ENCODE data around the gene VSTM2B. TPM values are rescaled to one million over a fixed set of nuclear protein-coding genes. Genes with fewer than 3 reads are reported as not detected.
"Not testable (repeated sequence)": the region's sequence is repeated elsewhere in the genome, so short reads cannot be mapped to it uniquely, and the experiment has no call there.

Gene VSTM2B
- total RNA-seq, 1 donor from 2014 or later: not detected

GRCh38 chr19:29543381-29543780, 17.6 kb downstream of the VSTM2B start:
- H3K9ac ChIP-seq (ENCODE audit: low read depth in 1 of 3, low read length in 3 of 3): no peak overlapping the region
- no peaks in the 10 kb centered on the region for H3K9me3 ChIP-seq (ENCODE audit: control insufficient read depth in 3 of 3, low read length in 3 of 3)
- no peaks in the 10 kb centered on the region for H3K36me3 ChIP-seq (ENCODE audit: control insufficient read depth in 3 of 3, insufficient read depth in 3 of 3, low read length in 3 of 3)
- no peak overlapping the region for H3K27ac ChIP-seq (ENCODE audit: low read depth, low read length)
- no peak overlapping the region for H3K4me3 ChIP-seq (ENCODE audit: low read length in 3 of 3)
- H3K27me3 ChIP-seq (ENCODE audit: control insufficient read depth in 3 of 3, insufficient read depth in 3 of 3, low read length in 3 of 3): peaks cover 0 to 20% (median 20%) of the 10 kb centered on the region in 3 donors
- no peaks in the 10 kb centered on the region for H3K4me1 ChIP-seq (ENCODE audit: control insufficient read depth in 3 of 3, insufficient read depth in 3 of 3, low read length in 3 of 3)

GRCh38 chr19:29544656-29545360, 19.0 kb downstream of the VSTM2B start:
- no peak overlapping the region for H3K9ac ChIP-seq (ENCODE audit: low read depth in 1 of 3, low read length in 3 of 3)
- no peak overlapping the region for H3K4me3 ChIP-seq (ENCODE audit: low read length in 3 of 3)
- H3K4me1 ChIP-seq (ENCODE audit: control insufficient read depth in 3 of 3, insufficient read depth in 3 of 3, low read length in 3 of 3): no peaks in the 10 kb centered on the region
- no peak overlapping the region for H3K27ac ChIP-seq (ENCODE audit: low read depth, low read length)
- H3K9me3 ChIP-seq (ENCODE audit: control insufficient read depth in 3 of 3, low read length in 3 of 3): no peaks in the 10 kb centered on the region
- H3K36me3 ChIP-seq (ENCODE audit: control insufficient read depth in 3 of 3, insufficient read depth in 3 of 3, low read length in 3 of 3): no peaks in the 10 kb centered on the region
- H3K27me3 ChIP-seq (ENCODE audit: control insufficient read depth in 3 of 3, insufficient read depth in 3 of 3, low read length in 3 of 3): peaks cover 0 to 10% (median 8%) of the 10 kb centered on the region in 3 donors

GRCh38 chr19:29545447-29545846, 19.7 kb downstream of the VSTM2B start:
- H3K27me3 ChIP-seq (ENCODE audit: control insufficient read depth in 3 of 3, insufficient read depth in 3 of 3, low read length in 3 of 3); H3K4me1 ChIP-seq (ENCODE audit: control insufficient read depth in 3 of 3, insufficient read depth in 3 of 3, low read length in 3 of 3); H3K9ac ChIP-seq (ENCODE audit: low read depth in 1 of 3, low read length in 3 of 3); H3K9me3 ChIP-seq (ENCODE audit: control insufficient read depth in 3 of 3, low read length in 3 of 3); H3K4me3 ChIP-seq (ENCODE audit: low read length in 3 of 3); H3K36me3 ChIP-seq (ENCODE audit: control insufficient read depth in 3 of 3, insufficient read depth in 3 of 3, low read length in 3 of 3); H3K27ac ChIP-seq (ENCODE audit: low read depth, low read length): not testable (repeated sequence)

- Histone ChIP-seq H3K4me1 (ENCODE audit: control insufficient read depth in 3 of 3, insufficient read depth in 3 of 3, low read length in 3 of 3) (no peaks in the 10 kb centered on the region), H3K36me3 (ENCODE audit: control insufficient read depth in 3 of 3, insufficient read depth in 3 of 3, low read length in 3 of 3) (no peaks in the 10 kb centered on the region), H3K27me3 (ENCODE audit: control insufficient read depth in 3 of 3, insufficient read depth in 3 of 3, low read length in 3 of 3) (peaks cover 0 to 4% (median 3%) of the 10 kb centered on the region in 3 donors), H3K27ac (ENCODE audit: low read depth, low read length) (no peak overlapping the region), H3K9ac (ENCODE audit: low read depth in 1 of 3, low read length in 3 of 3) (no peak overlapping the region), H3K4me3 (ENCODE audit: low read length in 3 of 3) (no peak overlapping the region), H3K9me3 (ENCODE audit: control insufficient read depth in 3 of 3, low read length in 3 of 3) (no peaks in the 10 kb centered on the region)
Measured at GRCh38 chr19:29545866-29546582, 20.2 kb downstream of the VSTM2B start.

GRCh38 chr19:29546583-29547190, 20.9 kb downstream of the VSTM2B start:
- no peak overlapping the region for H3K9ac ChIP-seq (ENCODE audit: low read depth in 1 of 3, low read length in 3 of 3)
- no peak overlapping the region for H3K27ac ChIP-seq (ENCODE audit: low read depth, low read length)
- peaks cover 0 to 7% (median 4%) of the 10 kb centered on the region in 3 donors for H3K27me3 ChIP-seq (ENCODE audit: control insufficient read depth in 3 of 3, insufficient read depth in 3 of 3, low read length in 3 of 3)
- H3K4me1 ChIP-seq (ENCODE audit: control insufficient read depth in 3 of 3, insufficient read depth in 3 of 3, low read length in 3 of 3): no peaks in the 10 kb centered on the region
- H3K4me3 ChIP-seq (ENCODE audit: low read length in 3 of 3): no peak overlapping the region
- H3K9me3 ChIP-seq (ENCODE audit: control insufficient read depth in 3 of 3, low read length in 3 of 3): no peaks in the 10 kb centered on the region
- no peaks in the 10 kb centered on the region for H3K36me3 ChIP-seq (ENCODE audit: control insufficient read depth in 3 of 3, insufficient read depth in 3 of 3, low read length in 3 of 3)

- Histone ChIP-seq H3K9ac (ENCODE audit: low read depth in 1 of 3, low read length in 3 of 3) (no peak overlapping the region), H3K27me3 (ENCODE audit: control insufficient read depth in 3 of 3, insufficient read depth in 3 of 3, low read length in 3 of 3) (peaks cover 0 to 7% (median 4%) of the 10 kb centered on the region in 3 donors), H3K9me3 (ENCODE audit: control insufficient read depth in 3 of 3, low read length in 3 of 3) (peaks cover 0 to 3% (median 0%) of the 10 kb centered on the region in 3 donors), H3K36me3 (ENCODE audit: control insufficient read depth in 3 of 3, insufficient read depth in 3 of 3, low read length in 3 of 3) (no peaks in the 10 kb centered on the region), H3K4me1 (ENCODE audit: control insufficient read depth in 3 of 3, insufficient read depth in 3 of 3, low read length in 3 of 3) (no peaks in the 10 kb centered on the region), H3K4me3 (ENCODE audit: low read length in 3 of 3) (no peak overlapping the region), H3K27ac (ENCODE audit: low read depth, low read length) (no peak overlapping the region)
Measured at GRCh38 chr19:29547361-29547960, 21.7 kb downstream of the VSTM2B start.

- Histone ChIP-seq H3K9me3 (ENCODE audit: control insufficient read depth in 3 of 3, low read length in 3 of 3) (peaks cover 0 to 3% (median 0%) of the 10 kb centered on the region in 3 donors), H3K36me3 (ENCODE audit: control insufficient read depth in 3 of 3, insufficient read depth in 3 of 3, low read length in 3 of 3) (no peaks in the 10 kb centered on the region), H3K27ac (ENCODE audit: low read depth, low read length) (no peak overlapping the region), H3K4me1 (ENCODE audit: control insufficient read depth in 3 of 3, insufficient read depth in 3 of 3, low read length in 3 of 3) (no peaks in the 10 kb centered on the region), H3K27me3 (ENCODE audit: control insufficient read depth in 3 of 3, insufficient read depth in 3 of 3, low read length in 3 of 3) (peaks cover 0 to 9% (median 4%) of the 10 kb centered on the region in 3 donors), H3K9ac (ENCODE audit: low read depth in 1 of 3, low read length in 3 of 3) (no peak overlapping the region), H3K4me3 (ENCODE audit: low read length in 3 of 3) (no peak overlapping the region)
Measured at GRCh38 chr19:29547981-29548380, 22.2 kb downstream of the VSTM2B start.

- no peak overlapping the region for H3K27ac ChIP-seq (ENCODE audit: low read depth, low read length)
- H3K4me1 ChIP-seq (ENCODE audit: control insufficient read depth in 3 of 3, insufficient read depth in 3 of 3, low read length in 3 of 3): no peaks in the 10 kb centered on the region
- no peak overlapping the region for H3K9ac ChIP-seq (ENCODE audit: low read depth in 1 of 3, low read length in 3 of 3)
- H3K9me3 ChIP-seq (ENCODE audit: control insufficient read depth in 3 of 3, low read length in 3 of 3): peaks cover 0 to 3% (median 0%) of the 10 kb centered on the region in 3 donors
- no peak overlapping the region for H3K4me3 ChIP-seq (ENCODE audit: low read length in 3 of 3)
- no peaks in the 10 kb centered on the region for H3K36me3 ChIP-seq (ENCODE audit: control insufficient read depth in 3 of 3, insufficient read depth in 3 of 3, low read length in 3 of 3)
- H3K27me3 ChIP-seq (ENCODE audit: control insufficient read depth in 3 of 3, insufficient read depth in 3 of 3, low read length in 3 of 3): peaks cover 0 to 9% (median 4%) of the 10 kb centered on the region in 3 donors
Measured at GRCh38 chr19:29548483-29549085, 22.8 kb downstream of the VSTM2B start.

- H3K27me3 ChIP-seq (ENCODE audit: control insufficient read depth in 3 of 3, insufficient read depth in 3 of 3, low read length in 3 of 3): peaks cover 0 to 9% (median 4%) of the 10 kb centered on the region in 3 donors
- H3K9me3 ChIP-seq (ENCODE audit: control insufficient read depth in 3 of 3, low read length in 3 of 3): peaks cover 0 to 3% (median 0%) of the 10 kb centered on the region in 3 donors
- no peak overlapping the region for H3K4me3 ChIP-seq (ENCODE audit: low read length in 3 of 3)
- H3K9ac ChIP-seq (ENCODE audit: low read depth in 1 of 3, low read length in 3 of 3): no peak overlapping the region
- no peaks in the 10 kb centered on the region for H3K36me3 ChIP-seq (ENCODE audit: control insufficient read depth in 3 of 3, insufficient read depth in 3 of 3, low read length in 3 of 3)
- no peak overlapping the region for H3K27ac ChIP-seq (ENCODE audit: low read depth, low read length)
- H3K4me1 ChIP-seq (ENCODE audit: control insufficient read depth in 3 of 3, insufficient read depth in 3 of 3, low read length in 3 of 3): no peaks in the 10 kb centered on the region
Measured at GRCh38 chr19:29549105-29550070, 23.6 kb downstream of the VSTM2B start.
